GM21825 (cell line): ENCODE data around the gene PPP3CA.
A peak's percentile ranks its signal among the peaks of the same experiment; 100 is the strongest.

Experiments
- ATAC-seq: cut with Tn5 transposase; IDR thresholded peaks from one replicate; pipeline ENCODE4 v1.9.1; 2021; ENCODE audit warnings: mild to moderate bottlenecking, moderate library complexity; ENCODE audit not compliant: unreplicated experiment

PPP3CA gene

DNA sequence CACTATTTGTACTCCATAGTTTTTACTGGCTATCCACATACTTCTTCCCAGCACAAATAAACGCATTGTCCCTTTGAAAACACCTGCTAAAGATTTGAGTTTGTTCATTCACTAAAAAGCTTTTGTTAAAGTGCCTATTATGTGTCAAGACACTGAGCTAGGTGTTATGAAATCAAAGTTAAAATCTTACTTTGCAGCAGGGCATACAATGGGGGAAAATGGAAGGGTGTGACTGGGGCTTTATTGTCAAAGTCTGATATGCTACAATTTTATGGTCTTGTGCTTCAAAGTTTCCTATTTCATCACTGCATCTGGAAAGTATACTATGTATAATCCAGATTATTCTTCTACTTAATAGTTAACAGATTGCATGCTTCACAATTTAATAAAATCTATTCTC lies 128.4 kb downstream of the PPP3CA start:
- ATAC-seq, result no peak

DNA sequence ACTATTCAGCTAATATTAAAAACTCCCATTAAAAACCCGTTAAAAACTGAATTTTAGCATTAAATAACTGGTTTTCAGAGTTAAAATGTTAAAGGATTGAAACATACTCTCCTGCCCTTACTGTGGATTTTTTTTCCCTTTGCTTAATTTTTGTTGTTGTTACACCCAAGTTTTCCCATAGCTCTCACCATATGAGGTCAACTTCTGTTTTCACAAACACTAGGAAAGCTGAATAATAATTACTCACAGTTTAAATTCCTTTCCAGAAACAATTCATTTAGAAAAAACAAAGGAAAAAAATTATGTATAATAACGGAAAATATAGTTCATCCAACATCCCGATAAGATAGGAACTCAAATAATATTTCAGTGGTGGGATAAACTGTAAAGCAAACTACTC lies 129.0 kb downstream of the PPP3CA start:
- no peak for ATAC-seq

DNA sequence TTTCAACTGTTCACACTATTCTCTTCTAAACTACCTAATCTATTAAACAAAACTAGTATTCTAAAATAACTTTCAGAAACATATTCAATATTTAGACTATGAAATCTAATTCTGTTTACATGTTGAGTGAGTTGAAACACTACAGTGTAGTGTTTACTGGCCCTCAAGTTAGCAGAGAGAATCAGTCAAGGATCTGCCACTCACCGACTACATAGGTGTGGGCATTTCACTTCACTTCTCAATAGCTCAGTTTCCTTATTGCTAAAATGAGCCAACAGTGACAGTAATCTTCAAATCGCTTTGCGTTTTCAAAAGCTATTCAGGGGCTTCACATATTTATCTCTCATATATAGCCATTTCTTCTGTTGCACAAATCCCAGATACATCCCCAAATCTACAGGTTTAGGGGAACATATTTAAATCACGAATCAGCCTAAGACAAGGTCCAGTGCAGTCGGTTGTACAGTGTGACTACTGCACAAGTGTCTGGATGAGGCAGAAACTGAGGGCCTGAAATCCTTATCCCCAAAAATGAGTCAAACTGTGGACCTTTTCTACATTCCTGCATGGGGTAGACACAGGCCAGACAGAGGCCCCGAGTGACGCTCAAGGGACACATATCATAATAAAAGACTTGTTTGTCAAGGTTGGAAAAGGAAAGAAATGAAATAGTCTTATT lies 129.8 kb downstream of the PPP3CA start:
- no peak for ATAC-seq

DNA sequence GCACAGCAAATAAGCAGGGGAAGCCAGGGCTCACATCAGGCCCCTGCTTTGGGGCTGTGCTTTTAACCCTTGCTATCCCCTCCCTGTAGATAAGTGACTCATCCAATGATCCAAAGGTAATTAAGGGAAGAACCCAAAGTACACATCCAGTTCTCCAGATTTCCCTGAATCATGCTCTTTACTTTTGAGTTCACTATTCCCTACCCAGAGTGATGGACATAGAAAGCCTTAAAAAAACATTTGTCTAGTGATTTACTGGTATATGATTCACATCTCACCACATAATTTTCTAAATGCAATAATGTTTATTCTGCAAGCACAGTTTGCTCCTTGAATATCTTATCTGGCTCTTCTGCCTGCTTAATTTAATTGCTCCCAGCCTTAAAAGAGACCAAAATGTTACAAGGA lies 136.2 kb downstream of the PPP3CA start:
- ATAC-seq, result no peak

DNA sequence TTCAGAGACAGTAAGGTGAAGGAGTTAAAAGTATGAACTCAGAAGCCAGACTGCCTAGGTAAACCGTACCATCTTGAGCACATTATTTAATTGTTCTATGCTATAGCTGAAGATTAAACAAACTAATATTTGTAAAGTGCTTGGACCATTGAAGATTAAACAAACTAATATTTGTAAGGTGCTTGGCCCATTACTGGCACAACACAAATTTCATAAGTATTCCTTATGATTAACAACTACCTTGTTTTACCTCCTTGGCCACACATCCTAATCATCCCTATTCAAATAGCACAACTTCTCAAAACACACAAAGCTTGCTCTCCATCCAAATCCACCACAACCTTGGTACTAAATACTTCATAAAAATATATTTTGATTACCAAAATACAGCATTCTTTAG lies 137.0 kb downstream of the PPP3CA start:
- ATAC-seq, result no peak

DNA sequence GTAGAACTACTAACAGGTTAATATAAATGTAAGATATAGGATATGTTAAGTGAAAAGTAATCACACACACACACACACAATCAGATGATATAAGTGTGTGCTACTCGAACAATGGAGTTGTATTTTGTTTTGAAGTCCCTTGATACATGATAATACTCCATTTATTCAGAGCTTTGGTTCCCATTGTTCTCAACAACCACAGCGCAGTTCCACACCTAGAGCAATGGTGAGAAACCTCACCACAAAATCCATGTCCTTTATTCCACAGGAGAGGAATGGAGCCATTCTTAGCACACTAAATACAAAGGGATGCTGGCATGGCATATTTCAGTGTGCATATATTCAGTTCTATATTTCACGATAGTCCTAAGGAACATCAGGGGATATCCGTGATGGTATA lies 139.2 kb downstream of the PPP3CA start:
- no peak for ATAC-seq

DNA sequence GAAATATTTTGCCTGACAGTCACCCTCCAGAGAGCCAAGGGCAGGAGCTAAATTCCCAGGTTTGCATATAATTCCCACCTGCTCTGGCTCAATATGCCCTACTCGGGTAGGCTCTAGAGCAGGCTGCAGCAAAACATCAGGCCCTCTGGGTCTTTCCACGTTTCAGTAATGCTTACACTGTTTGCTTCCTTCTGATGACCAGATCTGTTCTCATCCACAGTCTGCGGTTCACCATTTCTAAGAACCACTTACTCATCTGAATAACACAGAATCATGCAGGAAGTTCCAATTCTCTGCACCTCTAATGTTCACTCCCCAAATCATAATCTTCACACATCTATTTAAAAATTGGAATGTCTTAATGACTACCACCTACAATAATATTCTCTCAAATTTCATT lies 141.4 kb downstream of the PPP3CA start:
- peak; percentile 94 for ATAC-seq

DNA sequence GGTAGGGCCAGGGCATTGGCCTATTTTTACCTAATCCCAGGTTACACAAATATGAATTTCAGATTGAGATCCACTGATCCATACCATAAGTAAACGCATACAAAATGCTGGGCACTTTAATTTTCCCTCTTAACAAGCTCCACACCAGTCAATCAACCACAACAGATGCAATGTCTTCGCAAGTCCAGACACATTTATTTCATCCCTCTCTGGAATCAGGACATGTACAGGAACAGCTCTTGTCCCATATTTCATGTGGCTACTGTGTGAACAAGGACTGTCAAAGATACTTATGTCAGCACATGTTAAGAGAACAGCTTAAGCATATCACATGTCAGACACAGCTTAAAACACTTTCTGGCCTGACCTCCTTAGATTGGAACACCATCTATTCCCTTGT lies 145.9 kb downstream of the PPP3CA start:
- ATAC-seq, result no peak

DNA sequence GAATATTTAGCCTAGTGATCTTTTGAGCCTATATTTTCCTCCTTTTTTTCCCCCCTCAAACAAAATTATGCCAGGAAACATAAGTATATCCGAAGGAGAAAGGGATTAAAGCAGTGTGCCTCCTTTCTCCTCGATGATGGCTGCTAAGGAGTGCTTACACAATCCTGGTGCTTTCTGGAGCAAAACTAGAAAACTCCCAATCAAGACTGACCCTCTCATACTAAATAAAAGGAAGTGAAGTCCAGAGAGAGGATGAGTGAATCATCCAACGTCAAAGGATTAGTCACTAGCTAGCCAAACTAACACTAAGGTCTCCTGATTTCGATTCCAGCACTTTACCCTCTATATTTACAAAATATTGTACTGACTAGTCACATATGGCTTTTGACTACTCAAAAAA lies 146.8 kb downstream of the PPP3CA start:
- no peak for ATAC-seq

DNA sequence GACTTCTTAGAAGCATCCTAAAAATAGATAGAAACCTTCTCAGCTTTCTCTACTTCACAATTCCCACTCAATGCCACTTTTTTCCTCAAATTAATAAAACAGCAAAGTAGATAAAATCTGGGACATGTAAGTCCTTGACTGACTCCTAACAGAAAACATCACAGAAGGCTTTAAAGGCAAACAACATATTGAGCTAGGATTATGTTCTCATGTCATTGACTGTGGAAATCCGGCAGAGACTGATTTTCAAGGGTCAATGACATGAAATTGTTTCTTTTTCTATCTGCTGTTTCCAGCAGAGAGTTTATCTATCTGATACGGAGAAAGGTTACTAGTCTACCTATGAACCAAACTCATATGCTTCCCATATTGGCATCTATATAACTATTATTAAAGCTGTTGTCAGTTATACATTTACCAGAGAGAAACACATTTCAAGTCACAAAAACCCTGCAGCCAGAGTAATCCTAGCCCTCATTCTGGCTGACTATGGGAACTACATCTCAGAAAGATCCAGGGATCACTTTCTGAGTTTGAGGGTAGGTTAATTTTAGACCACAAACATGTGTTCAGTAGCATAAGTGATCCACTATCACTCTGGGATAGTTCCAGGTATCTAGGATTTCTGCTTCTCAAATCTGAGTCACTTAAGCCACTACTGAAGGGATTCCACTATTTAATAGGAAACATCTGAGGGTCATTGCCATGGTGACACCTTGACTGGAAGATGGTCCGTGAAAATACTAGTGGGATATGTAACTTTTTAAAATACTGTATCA lies 147.6 kb downstream of the PPP3CA start:
- ATAC-seq, result no peak

DNA sequence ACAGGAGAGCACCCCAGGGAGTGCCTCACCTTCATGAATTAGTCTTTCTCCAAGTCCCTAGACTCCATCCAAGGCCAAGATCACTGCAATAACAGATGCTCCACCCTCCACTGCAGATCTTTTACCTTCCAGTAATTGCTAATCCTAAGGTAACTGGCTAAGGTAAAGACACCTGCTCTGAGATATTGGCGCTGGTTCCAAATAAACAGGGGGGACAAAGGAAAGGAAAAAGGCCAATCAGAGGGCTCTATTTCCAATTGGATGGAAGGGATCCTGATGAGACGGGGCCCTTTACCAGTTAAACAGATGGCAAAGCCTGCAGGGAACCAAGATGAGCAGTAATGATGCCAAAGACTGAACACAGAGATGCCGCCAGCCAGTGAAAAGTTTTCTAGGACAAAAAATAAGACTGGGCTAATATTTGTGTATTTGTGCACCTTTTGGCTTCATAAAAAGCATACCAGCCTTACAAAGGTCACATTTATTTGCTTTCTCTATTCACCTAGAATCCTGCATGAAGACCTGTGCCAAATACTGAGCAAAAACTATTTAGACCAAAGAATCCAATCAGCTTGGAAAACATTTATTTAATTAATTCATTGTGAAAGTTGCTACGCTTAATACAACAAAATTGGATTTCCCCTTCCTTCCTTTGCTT lies 148.5 kb downstream of the PPP3CA start:
- no peak for ATAC-seq

DNA sequence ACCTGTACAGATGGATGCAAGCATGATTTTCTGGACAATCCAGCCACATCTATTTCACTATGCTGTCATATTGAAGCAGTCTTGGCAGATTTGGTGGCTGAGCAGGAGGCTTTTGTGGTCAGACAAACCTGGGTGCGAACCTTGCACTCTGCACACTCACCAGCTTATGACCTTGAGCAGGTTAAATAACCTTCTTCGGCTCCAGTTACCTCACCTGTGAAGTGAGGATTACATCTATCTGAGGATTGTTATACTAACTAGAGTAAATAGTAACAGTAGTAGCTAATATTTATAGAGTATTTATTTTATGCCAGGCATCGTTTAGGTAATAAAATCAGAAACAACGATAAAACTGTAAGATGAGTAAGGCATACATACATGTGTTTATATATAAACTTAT lies 150.0 kb downstream of the PPP3CA start:
- no peak for ATAC-seq

DNA sequence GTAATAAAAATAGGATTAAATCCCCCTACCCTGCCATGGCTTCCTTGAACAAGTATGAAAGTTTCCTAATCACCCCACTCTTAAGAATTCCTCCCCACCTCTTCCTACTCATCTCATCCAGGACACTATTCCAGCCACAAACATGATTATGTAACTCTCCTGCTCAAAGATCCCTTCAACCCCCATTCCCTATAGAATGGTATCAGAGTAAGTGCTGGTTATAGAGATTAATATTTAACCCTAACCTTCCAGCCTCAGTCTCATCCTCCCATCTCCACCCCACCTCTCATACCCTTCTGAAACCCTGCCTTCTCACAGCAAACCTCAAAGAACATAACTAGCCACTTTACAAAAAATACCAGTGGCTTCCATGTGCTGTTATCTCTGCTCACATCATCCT lies 155.1 kb downstream of the PPP3CA start:
- ATAC-seq, result peak; percentile 88

DNA sequence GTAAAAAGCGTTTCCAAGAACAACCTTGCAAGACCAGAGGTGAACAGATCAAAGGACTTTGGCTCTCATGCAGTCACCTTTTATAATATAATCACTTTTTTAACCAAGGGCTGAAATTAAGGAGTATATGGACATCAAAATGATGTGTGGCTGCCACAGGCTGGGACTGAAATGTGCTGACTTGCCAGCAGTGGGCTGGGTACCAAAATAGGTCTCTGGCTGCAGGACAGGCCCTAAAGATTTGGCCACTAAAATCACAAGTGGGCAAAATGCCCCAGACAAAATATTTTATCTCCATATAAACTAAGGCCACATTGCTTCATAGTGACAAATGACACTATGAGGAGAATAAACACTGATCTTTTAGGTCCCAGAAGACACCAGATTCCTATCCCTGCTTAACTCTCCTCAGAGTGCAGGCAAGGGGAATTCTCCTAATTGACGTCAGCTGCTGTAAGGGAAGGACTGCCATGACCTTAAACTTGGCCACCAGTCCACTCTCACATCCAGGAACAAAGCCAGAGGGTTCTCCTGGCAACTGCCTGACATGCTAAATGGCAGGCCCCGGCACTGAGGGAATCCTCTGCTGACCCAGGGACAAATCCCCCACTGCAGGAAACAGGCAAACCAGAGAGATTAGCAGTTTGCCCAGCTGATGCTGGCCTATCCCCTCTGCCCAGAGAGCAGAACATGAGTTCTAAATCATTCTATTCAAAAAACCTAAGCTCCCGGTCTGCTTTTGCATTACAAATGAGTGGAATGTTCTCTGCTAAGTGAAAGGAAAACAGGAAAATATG lies 155.8 kb downstream of the PPP3CA start:
- no peak for ATAC-seq

DNA sequence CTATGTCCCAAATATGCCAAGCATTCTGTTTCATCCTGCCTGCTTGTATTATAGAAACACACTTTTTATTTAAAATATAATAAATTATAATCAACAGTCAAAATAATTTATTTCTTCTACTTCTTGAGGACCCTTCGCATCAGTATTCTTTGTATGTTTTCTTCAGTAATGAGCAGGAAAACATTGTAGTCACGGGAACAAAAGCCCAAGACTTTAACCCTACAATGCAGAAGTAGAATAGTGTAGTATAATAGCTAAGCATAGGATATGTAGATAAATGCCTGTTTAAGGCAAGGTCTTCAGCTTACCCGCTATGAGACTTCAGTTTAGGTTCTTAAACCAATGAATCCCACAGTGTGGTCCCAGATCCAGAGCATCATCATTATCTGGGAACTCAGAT lies 156.6 kb downstream of the PPP3CA start:
- no peak for ATAC-seq

DNA sequence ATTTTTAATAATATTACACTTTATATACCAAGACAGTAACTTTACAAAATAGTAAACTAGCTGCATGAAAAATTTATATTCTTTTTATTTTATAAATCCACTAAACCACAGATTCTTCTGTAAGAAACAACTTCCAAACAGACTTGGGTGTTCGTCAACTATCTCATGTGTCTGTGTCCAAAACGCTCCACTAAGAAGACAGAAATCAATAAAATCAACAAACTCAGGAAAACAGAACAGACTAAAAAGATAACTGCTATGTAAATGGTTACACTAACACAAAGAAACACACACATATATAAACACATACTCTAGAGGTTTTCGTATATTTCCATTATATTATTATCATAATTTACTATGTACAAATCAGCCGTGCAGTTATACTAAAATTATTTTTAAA lies 158.4 kb downstream of the PPP3CA start:
- ATAC-seq, result no peak

DNA sequence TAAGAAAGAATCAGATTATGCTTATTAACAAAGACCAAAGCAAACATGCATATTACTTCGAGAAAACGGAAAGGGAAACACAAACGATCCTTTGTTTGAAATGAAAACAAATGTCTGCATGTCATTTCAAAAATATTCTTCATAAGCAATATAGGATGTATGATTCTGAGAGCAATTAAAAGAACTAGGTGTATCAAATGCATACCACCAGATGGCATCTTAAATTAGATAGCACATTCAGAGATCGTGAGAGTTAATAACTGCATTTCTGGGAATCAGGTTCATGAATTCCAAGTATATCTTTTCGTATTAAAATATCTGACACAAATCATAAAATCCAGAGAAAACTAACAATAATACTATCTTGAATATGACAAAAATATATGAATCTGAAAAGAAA lies 159.5 kb downstream of the PPP3CA start:
- ATAC-seq, result no peak

DNA sequence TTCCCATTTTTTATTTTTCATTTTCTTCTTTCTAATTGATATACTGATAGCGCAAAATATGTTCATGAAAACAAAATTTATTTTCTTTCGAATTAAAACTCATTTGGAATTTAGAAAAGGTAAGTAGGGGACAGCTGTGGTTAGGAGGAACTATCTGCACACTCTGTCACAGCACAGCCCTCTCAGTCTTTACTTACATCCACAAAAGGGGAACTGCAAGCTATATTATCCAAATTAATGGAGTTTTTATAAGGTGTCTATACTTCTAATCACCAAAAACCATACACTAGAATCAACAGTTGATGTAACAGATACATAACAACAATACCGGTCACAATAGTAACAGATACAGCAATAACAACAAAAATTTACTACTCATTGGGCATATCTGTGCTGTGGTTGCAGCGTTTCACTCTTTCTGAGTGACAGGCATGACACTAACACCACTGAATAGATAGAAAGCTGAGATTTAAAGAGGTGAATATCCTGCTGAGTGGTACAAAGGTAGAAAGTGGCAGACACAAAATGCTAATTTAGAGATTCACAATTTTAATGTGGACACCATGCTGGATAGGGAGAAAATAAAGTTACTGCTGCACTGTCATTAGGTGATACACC lies 160.7 kb downstream of the PPP3CA start:
- ATAC-seq, result no peak

DNA sequence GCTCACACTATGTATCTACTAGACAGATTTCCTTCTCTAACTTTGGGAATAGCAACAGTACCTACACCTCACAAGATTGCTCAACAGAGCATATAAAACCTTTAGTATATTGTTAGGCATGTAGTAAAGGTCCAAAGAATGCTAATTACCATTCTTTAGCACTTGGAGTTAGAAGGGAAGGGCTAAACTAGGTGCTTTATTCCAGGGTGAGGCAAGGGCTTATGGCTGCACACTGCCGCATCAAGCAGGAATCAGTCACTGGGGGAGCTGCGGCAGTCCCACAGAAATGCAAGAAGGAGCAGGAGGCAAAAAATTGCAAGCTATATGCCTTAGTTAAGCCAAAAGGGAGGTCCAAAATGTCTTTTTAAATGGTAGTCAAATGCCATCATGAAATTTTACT lies 162.7 kb downstream of the PPP3CA start:
- ATAC-seq, result no peak

DNA sequence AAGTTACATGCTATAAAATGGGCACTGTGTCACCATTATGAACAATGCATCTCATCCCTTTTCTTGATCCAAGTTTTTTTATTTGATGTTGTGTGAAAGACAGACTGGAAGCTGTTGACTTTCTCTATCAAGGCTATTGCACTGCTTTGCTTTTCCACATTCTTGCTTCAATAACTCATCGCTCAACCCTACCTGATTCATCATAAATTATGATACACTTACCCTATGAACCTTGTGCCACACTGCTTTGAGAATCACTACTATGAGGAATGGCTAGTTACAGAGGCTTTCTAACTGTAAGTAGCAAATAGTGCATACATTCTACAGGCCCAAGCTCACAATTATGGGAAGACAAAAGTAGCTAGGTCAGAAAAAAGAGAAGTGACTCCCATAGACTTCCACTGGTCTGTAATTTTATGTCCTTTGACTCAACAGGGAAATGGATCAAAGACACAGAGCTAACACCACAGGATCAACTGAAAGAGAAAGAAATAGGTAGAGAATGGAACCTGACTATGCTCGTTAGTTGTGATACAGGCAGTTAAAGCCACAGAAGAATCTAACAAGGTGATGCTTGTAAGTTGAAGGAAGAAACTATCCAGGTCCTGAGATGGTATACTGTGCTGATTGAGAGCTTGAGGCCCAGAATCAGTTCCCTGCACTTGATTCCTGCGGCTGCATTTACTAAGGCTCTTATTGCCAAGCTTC lies 163.5 kb downstream of the PPP3CA start:
- no peak for ATAC-seq
